Heart left ventricle (tissue), 16 donors: ENCODE measurements around the gene TDRD9. TPM values are rescaled to one million over a fixed set of nuclear protein-coding genes. Genes with fewer than 3 reads are reported as not detected.

ENCODE experiments used
- ATAC-seq, 4 donors: fragments of 200-7000 bp; cut with Tn5 transposase; one replicate each; pipeline ENCODE4 v1.9.1; 2020 to 2022; ENCODE audit warnings: moderate library complexity in 4 of 4, mild to moderate bottlenecking in 3 of 4, moderate number of reproducible peaks in 1 of 4
- DNase-seq, 5 donors: peaks; one replicate each; pipeline ENCODE4 v3.0.0-alpha.2; 2020
- H3K27ac ChIP-seq, 12 donors: fragments of 200-600 bp; sonication (generic) in 4 of 12; one replicate each; pipeline versions ENCODE4 v1.5.0 to v1.8.0; 2016 to 2022; ENCODE audit warnings: mild to moderate bottlenecking in 2 of 12
- H3K27me3 ChIP-seq, 9 donors: fragments of 200-600 bp; sonication (generic) in 2 of 9; one replicate each; pipeline versions ENCODE4 v1.5.1 to v1.8.0; 2016 to 2022; ENCODE audit warnings: mild to moderate bottlenecking in 3 of 9
- H3K36me3 ChIP-seq, 9 donors: fragments of 200-600 bp; sonication (generic) in 2 of 9; one replicate each; pipeline versions ENCODE4 v1.5.0 to v1.8.0; 2018 to 2022; ENCODE audit warnings: mild to moderate bottlenecking in 2 of 9
- H3K4me1 ChIP-seq, 12 donors: fragments of 200-600 bp; sonication (generic) in 4 of 12; one replicate each; pipeline versions ENCODE4 v1.5.0 to v1.8.0; 2016 to 2022; ENCODE audit warnings: mild to moderate bottlenecking in 3 of 12
- H3K4me3 ChIP-seq, 12 donors: fragments of 200-600 bp; sonication (generic) in 4 of 12; one replicate each; pipeline versions ENCODE4 v1.5.0 to v1.8.0; 2017 to 2022; ENCODE audit warnings: mild to moderate bottlenecking in 9 of 12, moderate library complexity in 4 of 12
- H3K9me3 ChIP-seq, 12 donors: fragments of 200-600 bp; sonication (generic) in 4 of 12; one replicate each; pipeline versions ENCODE4 v1.5.0 to v1.8.0; 2016 to 2022; ENCODE audit warnings: mild to moderate bottlenecking in 1 of 12
- CTCF ChIP-seq, 12 donors: fragments of 200-600 bp; sonication (generic) in 4 of 12; IDR thresholded peaks; one replicate each; pipeline versions ENCODE4 v1.5.0 to v1.8.0; 2018 to 2022; ENCODE audit warnings: antibody characterized with exemption in 12 of 12, mild to moderate bottlenecking in 5 of 12
- POLR2A ChIP-seq, 2 donors: fragments of 450-650 bp; IDR thresholded peaks; one replicate each; pipeline ENCODE4 v1.6.1; 2017; ENCODE audit warnings: antibody characterized with exemption in 2 of 2, mild to moderate bottlenecking in 2 of 2, moderate library complexity in 2 of 2
- WGBS, 4 donors: extraction: QIAGEN DNeasy Blood & Tissue Kit in 2 of 4; methylation state at CpG; one replicate each; pipeline versions ENCODE4 v1.1.5 to v1.1.7; 2013 to 2018; 5-methylcytosine and 5-hydroxymethylcytosine counted together
- intact Hi-C, 10 donors: fragments of 100-400 bp; cut with DNase I; formaldehyde crosslinking; loops; one replicate each; pipeline versions ENCODE4 v1.11.1 to v1.14.2; 2022
- polyA plus RNA-seq, 2 donors: library from polyadenylated mRNA; stranded (reverse); fragments of 200-250 nt; gene quantifications; one replicate each; pipeline ENCODE4 v1.2.3, GENCODE V29; 2013
- total RNA-seq, 9 donors: library from RNA; depleted of rRNA in 2 of 9; stranded (reverse); fragments of >200 nt in 2 of 9; fragmentation: NEBNext Ultra II Directional in 3 of 9; extraction: Animal tissue kit (Norgen Biotek cat#: 25700) in 3 of 9; gene quantifications; one replicate each; pipeline versions ENCODE4 v1.1.0 to v1.2.4, GENCODE V29; 2016 to 2023
- donor health status: ischemic (EF 13 %, LVEDD 7.1; RV severe dilation, severe dysfunction).
- donor health status: healthy with polysubstance abuse.
- donor health status: DM: no; HTN: yes; CAD: no.
- donor health status: DM: no; HTN: no; CAD: no.
- donor health status: ischemic (EF 25% LVEDD 6.9; RV normal size, moderate dysfunction).
- donor health status: ischemic (EF 25% LVEDD 5.7; RV mildly dilated, moderate dysfunction).
- donor health status: healthy.
- donor health status: DM: yes; HTN: yes; CAD: no.
- donor health status: ischemic (EF 35%, LVEDD 5.7; RV mildly dilated, moderate dysfunction).
- donor health status: nonischemic (EF 11% LVEDD 7.7; RV severe dilation, severe dysfunction).
- donor health status: DM: yes; HTN: yes; CAD: no.
- donor health status: PGD.
- donor health status: ischemic (EF 29% LVEDD 5.4; RV normal size, mild dysfunction).
- donor health status: nonischemic (EF 23%, LVEDD 6.1; RV moderate dilation, normal function).

The TDRD9 gene
- total and polyA plus RNA-seq, 11 donors = 1.1 to 9.6 (median 2.1) TPM

- ATAC-seq = no peak
Observed at GRCh38 chr14:104007121-104007520, 78.9 kb downstream of the TDRD9 start.

GRCh38 chr14:104009297-104009696 is 81.0 kb downstream of the TDRD9 start:
- TF ChIP-seq POLR2A (IDR thresholded peaks at IDR 0.05) (no peak), CTCF (IDR thresholded peaks at IDR 0.05) (no peak)
- Histone ChIP-seq H3K4me3 (no peak overlapping the region), H3K9me3 (no peaks in the 10 kb centered on the region), H3K4me1 (peaks cover 0 to 5% (median 0%) of the 10 kb centered on the region in 12 donors), H3K36me3 (no peaks in the 10 kb centered on the region), H3K27ac (no peak overlapping the region), H3K27me3 (no peaks in the 10 kb centered on the region)
- WGBS, 4 donors = 95 to 100% (median 98%) methylated on average over 1 of the region's 1 CpG
- DNase-seq (no peak), ATAC-seq (no peak)
- intact Hi-C loops = no loop called here

More at GRCh38 chr14:104007121-104007520, 78.9 kb downstream of the TDRD9 start:
- no peak for DNase-seq
- TF ChIP-seq POLR2A (IDR thresholded peaks at IDR 0.05) (no peak), CTCF (IDR thresholded peaks at IDR 0.05) (no peak)
- Histone ChIP-seq H3K9me3 (no peaks in the 10 kb centered on the region), H3K27ac (no peak overlapping the region), H3K4me1 (peaks cover 0 to 1% (median 0%) of the 10 kb centered on the region in 12 donors), H3K36me3 (no peaks in the 10 kb centered on the region), H3K27me3 (no peaks in the 10 kb centered on the region), H3K4me3 (no peak overlapping the region)
- 87 to 94% (median 91%) methylated on average over 12 of the region's 12 CpGs for WGBS, 4 donors
- intact Hi-C loops = no loop called here

DNA sequence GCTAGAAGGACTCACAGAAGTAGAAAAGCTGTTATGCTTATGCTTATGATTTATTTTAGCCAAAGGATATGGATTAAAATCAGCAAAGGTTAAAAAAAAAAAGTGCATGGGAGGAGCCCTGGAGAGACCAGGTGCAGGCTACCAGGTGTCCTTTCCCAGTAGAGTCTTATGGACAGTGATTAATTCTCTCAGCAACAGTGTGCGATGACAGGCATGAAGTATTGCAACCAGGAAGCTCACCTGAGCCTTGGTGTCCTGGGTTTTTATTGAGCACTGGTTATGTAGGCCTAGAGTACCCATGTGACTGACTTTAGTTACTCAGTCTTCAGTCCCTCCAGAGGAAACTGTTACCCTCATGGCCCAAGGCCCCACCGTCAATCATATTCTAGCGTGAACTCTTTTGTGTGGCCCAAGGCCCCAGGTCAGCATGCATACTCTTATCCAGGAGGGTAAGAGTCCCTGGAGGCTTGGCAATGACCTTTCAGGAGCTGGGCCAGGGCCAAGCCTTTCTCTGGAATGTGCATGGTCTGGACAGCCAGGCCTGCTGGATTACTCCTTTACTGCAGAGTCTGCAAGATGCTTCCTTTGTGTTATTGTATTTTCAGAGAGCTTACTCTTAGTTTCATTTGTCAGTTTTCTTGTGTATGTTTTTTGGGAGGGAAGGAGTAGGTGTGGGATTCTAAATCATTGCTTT is 83.7 kb downstream of the TDRD9 start:
- peak in 2 of 5 donors; percentile 44 to 65 for DNase-seq
- peak in 3 of 4 donors; percentile 45 to 84 (median 81) for ATAC-seq

More for the DNA sequence above, 83.7 kb downstream of the TDRD9 start:
- WGBS, 4 donors = 56 to 79% (median 65%) methylated on average over 3 of the region's 3 CpGs
- intact Hi-C loops = no loop called here
- TF ChIP-seq CTCF (IDR thresholded peaks at IDR 0.05) (no peak), POLR2A (IDR thresholded peaks at IDR 0.05) (no peak)
- H3K36me3 ChIP-seq = no peaks in the 10 kb centered on the region
- H3K27ac ChIP-seq = no peak overlapping the region
- no peaks in the 10 kb centered on the region for H3K9me3 ChIP-seq
- peaks cover 0 to 5% (median 0%) of the 10 kb centered on the region in 12 donors for H3K4me1 ChIP-seq
- no peaks in the 10 kb centered on the region for H3K27me3 ChIP-seq
- H3K4me3 ChIP-seq = no peak overlapping the region
